Loucy (cell line): ENCODE measurements around the gene ACER3.

Experiments
- CTCF ChIP-seq: fragments of 200-600 bp; sonication (generic); conservative IDR thresholded peaks from 2 replicates; pipeline ENCODE4 v1.5.1; 2014; ENCODE audit warnings: mild to moderate bottlenecking, antibody characterized with exemption, low read length
- EZH2phosphoT487 ChIP-seq: fragments of 200-600 bp; IDR thresholded peaks from 2 replicates; pipeline ENCODE4 v1.6.1; 2018; ENCODE audit warnings: antibody characterized with exemption, mild to moderate bottlenecking, moderate library complexity, borderline replicate concordance

DNA sequence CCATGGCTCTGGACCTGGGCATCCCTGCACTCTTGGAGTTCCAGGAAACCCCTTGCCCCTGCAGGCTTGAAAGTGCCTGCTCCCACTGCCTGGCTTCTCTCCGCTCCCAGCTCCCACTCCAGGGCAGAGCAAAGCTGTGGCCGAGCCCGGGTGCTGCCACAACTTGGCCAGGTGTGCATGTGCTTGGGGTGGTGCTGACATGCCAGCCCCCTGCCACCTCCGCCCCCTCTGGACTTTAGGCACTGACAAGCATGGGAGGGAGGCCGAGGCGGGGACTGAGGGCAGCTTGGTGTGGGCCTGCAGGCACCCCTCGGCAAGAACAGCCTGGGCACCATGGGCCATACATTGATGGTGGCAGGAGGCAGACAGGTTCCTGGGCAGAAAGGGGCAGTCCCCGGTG, 117.1 kb downstream of the ACER3 start:
- TF ChIP-seq CTCF = no peak
- no peak for TF ChIP-seq EZH2phosphoT487
